HPDE6-E6E7 (cell line): ENCODE measurements around the gene SCUBE3.

Source experiments
- DNase-seq: peaks from one replicate; pipeline ENCODE4 v3.0.0; 2011; ENCODE audit warnings: missing footprints; ENCODE audit errors: extremely low spot score

The SCUBE3 gene

GRCh38 chr6:35181933-35182612, 31.7 kb upstream of the SCUBE3 start:
- DNase-seq: peak; percentile 70

- no peak for DNase-seq
These were observed 30.5 kb upstream of the SCUBE3 start for GRCh38 chr6:35183281-35183680.

- no peak for DNase-seq
These were observed 29.8 kb upstream of the SCUBE3 start for GRCh38 chr6:35183935-35184334.

- DNase-seq: no peak
These were observed 29.0 kb upstream of the SCUBE3 start for GRCh38 chr6:35184580-35185301.

GRCh38 chr6:35185302-35185681, 28.5 kb upstream of the SCUBE3 start:
- no peak for DNase-seq

- no peak for DNase-seq
These were observed 27.8 kb upstream of the SCUBE3 start for GRCh38 chr6:35185971-35186370.

GRCh38 chr6:35186571-35186970, 27.2 kb upstream of the SCUBE3 start:
- no peak for DNase-seq

- no peak for DNase-seq
These were observed 24.9 kb upstream of the SCUBE3 start for GRCh38 chr6:35188886-35189285.

- no peak for DNase-seq
These were observed 23.4 kb upstream of the SCUBE3 start for GRCh38 chr6:35190306-35190705.

- DNase-seq: no peak
These were observed 21.9 kb upstream of the SCUBE3 start for GRCh38 chr6:35191889-35192288.

GRCh38 chr6:35192301-35192860, 21.4 kb upstream of the SCUBE3 start:
- DNase-seq: no peak

- no peak for DNase-seq
These were observed 19.4 kb upstream of the SCUBE3 start for GRCh38 chr6:35194390-35194789.

- no peak for DNase-seq
These were observed 18.5 kb upstream of the SCUBE3 start for GRCh38 chr6:35195120-35195780.

GRCh38 chr6:35197196-35197595, 16.6 kb upstream of the SCUBE3 start:
- DNase-seq: no peak

- no peak for DNase-seq
These were observed 13.9 kb upstream of the SCUBE3 start for GRCh38 chr6:35199866-35200265.

- no peak for DNase-seq
These were observed 11.7 kb upstream of the SCUBE3 start for GRCh38 chr6:35202066-35202546.

- no peak for DNase-seq
These were observed 10.5 kb upstream of the SCUBE3 start for GRCh38 chr6:35203152-35203670.

GRCh38 chr6:35203680-35204079, 10.1 kb upstream of the SCUBE3 start:
- DNase-seq: no peak

GRCh38 chr6:35206346-35206745, 7.4 kb upstream of the SCUBE3 start:
- DNase-seq: no peak

GRCh38 chr6:35208419-35208818, 5.3 kb upstream of the SCUBE3 start:
- DNase-seq: no peak

GRCh38 chr6:35209081-35209480, 4.7 kb upstream of the SCUBE3 start:
- no peak for DNase-seq

GRCh38 chr6:35209622-35210247, 4.0 kb upstream of the SCUBE3 start:
- DNase-seq: no peak
